ENCODE results near the gene MAPK7.

- TF ChIP-seq KDM1A (IDR thresholded peaks at IDR 0.05; ENCODE audit: borderline replicate concordance) = no peak
- peak; percentile 44 to 61 (median 57); a peak in 4 of 6 replicates for TF ChIP-seq CTCF (IDR thresholded peaks at IDR 0.05 in 2 of 3, conservative IDR thresholded peaks at IDR 0.05 in 1 of 3; ENCODE audit: control insufficient read depth in 2 of 3, extremely low read depth in 1 of 3, insufficient read depth in 1 of 3, low read depth in 3 of 3, low read length in 3 of 3)
- TF ChIP-seq GABPA (IDR thresholded peaks at IDR 0.05; ENCODE audit: low read depth) = no peak
- no peak for TF ChIP-seq POLR2A (IDR thresholded peaks at IDR 0.05; ENCODE audit: low read depth, low read length)
- TF ChIP-seq ZNF217 (IDR thresholded peaks at IDR 0.05) = no peak
- TF ChIP-seq ZNF24 (IDR thresholded peaks at IDR 0.05) = no peak
- no peak for TF ChIP-seq MTA3 (IDR thresholded peaks at IDR 0.05; ENCODE audit: borderline replicate concordance, low read length)
- no peak for TF ChIP-seq ZSCAN29 (IDR thresholded peaks at IDR 0.05)
- TF ChIP-seq SMC3 (IDR thresholded peaks at IDR 0.05; ENCODE audit: borderline replicate concordance, low read length) = peak; percentile 47; the same call in 1 of the 2 replicates
- no peak for TF ChIP-seq NR2C2 (IDR thresholded peaks at IDR 0.05; ENCODE audit: borderline replicate concordance, control insufficient read depth, insufficient read length, low read depth)
- no peak for TF ChIP-seq ESRRA (IDR thresholded peaks at IDR 0.05; ENCODE audit: low read length)
- TF ChIP-seq POLR2AphosphoS5 (IDR thresholded peaks at IDR 0.05; ENCODE audit: low read length) = no peak
Measured at GRCh38 chr17:19397556-19398041, 19.3 kb downstream of the MAPK7 start.
